IPS DF 4.7 (cell line): ENCODE results near the gene USP15.
"Not testable (repeated sequence)": the region's sequence is repeated elsewhere in the genome, so short reads cannot be mapped to it uniquely, and the experiment has no call there.

ENCODE experiments used
- DNase-seq: peaks from one replicate; pipeline ENCODE4 v3.0.0-alpha.2; 2013; ENCODE audit warnings: low spot score; ENCODE audit errors: extremely low read depth

USP15 gene

DNA sequence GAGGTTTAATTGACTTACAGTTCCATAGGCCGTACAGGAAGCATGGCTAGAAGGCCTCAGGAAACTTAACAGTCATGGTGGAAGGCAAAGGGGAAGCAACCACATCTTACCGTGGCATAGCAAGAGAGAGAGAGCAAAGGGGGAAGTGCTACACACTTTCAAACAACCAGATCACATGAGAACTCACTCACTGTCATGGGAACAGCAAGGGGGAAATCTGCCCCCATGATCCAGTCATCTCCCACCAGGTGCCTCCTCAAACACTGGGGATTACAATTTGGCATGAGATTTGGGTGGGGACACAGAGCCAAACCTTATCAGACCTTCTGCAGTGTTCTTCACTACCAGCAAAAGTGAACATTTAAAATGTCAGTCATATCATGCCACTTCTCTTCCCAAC, 58.9 kb downstream of the USP15 start:
- DNase-seq, result no peak

DNA sequence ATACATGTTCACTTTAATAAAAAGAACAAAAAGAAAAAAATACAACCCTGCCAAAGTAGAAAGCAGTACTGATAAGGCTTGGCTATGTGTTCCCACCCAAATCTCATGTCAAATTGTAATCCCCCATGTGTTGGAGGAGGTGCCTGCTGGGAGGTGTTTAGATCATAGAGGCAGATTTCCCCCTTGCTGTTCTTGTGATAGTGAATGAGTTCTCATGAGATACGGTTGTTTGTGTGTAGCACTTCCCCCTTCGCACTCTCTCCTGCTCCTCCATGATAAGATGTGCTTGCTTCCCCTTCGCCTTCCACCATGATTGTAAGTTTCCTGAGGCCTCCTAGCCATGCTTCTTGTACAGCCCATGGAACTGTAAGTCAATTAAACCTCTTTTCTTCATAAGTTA, 59.9 kb downstream of the USP15 start:
- no peak for DNase-seq

DNA sequence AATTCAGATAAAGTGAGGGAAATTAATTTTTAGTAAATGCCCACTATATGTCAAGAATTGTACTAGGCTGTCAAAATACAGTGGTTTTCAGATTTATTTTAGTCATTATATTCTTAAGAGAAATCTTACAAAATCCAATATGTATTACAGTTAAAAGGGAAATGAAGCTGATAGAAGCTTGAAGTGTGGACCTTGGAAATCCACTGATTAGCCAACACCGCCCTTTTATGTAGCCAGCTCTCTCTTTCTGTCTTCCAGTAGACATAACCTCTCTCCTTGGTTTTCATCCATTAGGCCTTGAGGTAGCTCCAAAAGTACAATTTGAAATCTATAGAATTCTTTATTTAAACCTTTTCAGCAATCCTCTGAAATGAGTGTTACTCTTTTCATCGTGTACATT, 63.2 kb downstream of the USP15 start:
- no peak for DNase-seq

DNA sequence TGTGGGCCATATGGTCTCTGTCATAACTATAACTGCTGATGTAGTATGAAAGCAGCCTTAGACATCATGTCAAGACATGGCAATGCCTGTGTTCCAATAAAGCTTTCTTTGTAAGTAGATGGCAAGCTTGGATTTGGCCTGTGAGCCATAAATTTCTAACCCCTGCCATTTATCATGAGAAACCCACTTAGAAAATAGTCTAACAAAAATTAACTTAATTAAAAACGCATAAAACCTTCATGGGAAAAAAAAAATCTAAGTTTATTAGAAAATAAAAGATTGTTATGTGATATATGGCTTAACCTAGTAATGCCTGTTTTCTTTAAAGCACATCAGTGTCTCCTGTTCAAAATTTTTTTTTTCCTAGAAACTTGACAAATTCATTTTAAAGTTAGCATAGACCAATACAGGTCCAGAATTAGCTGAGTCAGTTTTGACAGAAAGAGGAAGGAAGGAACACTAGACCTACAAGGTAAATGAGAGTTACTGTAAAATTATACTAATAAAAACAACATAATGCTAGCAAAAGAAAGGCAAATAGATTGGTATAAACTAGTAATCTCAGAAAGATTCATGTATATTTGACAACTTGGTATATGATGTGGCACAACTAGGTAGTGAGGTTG, 68.2 kb downstream of the USP15 start:
- no peak for DNase-seq

DNA sequence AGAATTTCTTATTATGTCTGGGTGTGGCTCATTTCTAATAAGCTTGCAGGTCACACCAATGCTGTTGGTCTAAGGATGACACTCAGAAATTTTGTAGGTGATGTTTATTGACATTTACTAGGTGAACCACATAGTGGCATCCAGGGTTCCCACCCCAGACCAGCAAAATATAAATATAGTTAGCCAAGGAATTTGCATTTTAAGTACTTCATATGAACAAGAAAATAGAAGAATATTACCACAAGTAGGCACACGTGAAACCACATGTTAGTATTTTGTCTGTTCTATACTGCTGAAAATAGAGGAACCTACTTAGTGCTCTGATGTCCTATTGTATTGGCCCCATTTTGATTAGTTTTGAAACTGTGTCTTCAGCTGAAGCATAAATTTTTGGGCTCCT, 71.1 kb downstream of the USP15 start:
- no peak for DNase-seq

DNA sequence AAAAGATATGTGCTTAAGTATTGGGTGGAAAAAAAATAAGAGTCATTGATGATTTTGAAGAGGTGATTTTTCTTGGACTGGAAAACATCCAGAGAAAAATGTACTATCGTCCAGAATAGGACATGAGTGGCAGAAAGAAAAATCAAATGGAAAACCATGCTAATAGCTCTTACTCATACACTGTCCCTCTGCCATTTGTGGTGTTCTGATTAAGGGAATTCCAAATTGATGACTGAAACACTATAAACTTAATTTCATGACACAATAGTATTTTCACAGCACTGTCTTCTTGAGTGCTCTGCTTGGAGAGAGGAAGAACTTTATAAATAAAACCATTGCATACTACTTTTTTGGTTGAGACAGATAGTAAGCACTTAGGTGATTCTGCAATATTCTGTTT, 72.4 kb downstream of the USP15 start:
- no peak for DNase-seq

DNA sequence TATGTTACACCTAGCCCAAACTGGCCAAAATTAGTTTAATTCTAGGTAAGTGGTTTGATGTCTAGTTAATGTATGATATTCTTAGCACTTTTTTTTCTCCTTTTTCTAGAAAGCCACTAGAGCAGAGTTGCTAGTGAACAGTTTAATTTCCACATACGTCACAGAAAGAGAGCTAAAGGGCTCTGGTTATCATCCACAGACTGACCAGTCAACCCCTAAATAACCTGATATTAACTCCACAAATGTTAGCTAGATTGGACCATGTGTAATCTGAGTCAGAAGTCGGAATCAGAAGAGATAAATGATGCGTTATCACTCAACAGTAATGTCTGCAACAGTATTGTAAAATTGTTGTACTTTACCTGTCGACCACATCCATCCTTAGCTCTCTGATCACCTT, 74.9 kb downstream of the USP15 start:
- DNase-seq, result no peak

DNA sequence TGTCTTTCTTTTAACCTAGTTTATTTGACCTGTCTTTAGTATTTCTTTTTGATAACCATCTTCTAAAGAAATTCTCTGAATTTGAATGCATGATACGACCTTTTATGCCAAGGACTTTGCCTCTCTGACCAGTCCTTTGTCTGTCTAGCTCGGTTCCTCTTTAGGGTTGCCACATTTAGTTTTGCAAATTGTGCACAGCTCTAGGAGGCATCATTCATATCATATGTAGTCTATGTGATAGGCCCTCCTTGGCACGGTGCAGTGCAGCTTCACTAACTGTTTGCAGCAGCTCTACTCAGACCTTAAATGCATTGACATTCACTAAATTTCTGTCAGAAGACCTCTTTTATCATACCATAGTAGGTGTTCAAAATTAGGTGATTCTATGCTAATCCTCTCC, 75.6 kb downstream of the USP15 start:
- DNase-seq, result no peak

DNA sequence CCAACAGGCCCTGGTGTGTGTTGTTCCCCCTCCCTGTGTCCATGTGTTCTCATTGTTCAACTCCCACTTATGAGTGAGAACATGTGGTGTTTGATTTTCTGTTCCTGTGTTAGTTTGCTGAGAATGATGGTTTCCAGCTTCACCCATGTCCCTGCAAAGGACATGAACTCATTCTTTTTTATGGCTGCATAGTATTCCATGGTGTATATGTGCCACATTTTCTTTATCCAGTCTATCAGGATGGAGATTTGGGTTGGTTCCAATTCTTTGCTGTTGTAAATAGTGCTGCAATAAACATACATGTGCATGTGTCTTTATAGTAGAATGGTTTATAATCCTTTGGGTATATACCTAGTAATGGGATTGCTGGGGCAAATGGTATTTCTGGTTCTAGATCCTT, 77.4 kb downstream of the USP15 start:
- DNase-seq, result not testable (repeated sequence)

DNA sequence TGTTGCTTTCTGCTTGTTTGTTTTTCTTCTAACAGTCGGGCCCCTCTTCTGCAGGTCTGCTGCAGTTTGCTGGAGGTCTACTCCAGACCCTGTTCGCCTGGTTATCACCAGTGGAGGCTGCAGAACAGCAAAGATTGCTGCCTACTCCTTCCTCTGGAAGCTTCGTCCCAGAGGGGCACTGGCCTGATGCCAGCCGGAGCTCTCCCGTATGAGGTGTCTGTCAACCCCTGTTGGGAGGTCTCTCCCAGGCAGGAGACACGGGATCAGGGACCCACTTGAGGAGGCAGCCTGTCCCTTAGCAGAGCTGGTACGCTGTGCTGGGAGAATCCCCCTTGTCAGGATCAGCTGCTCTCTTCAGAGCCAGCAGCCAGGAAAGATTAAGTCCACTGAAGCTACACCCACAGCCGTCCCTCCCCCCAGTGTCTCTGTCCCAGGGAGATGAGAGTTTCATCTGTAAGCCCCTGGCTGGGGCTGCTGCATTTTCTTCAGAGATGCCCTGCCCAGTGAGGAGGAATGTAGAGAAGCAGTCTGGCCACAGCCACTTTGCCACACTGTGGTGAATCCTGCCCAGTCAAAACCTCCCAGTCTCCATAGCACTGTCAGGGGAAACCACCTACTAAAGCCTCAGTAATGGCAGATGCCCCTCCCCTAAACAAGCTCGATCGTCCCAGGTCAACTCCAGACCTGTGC, 82.6 kb downstream of the USP15 start:
- DNase-seq, result not testable (repeated sequence)

DNA sequence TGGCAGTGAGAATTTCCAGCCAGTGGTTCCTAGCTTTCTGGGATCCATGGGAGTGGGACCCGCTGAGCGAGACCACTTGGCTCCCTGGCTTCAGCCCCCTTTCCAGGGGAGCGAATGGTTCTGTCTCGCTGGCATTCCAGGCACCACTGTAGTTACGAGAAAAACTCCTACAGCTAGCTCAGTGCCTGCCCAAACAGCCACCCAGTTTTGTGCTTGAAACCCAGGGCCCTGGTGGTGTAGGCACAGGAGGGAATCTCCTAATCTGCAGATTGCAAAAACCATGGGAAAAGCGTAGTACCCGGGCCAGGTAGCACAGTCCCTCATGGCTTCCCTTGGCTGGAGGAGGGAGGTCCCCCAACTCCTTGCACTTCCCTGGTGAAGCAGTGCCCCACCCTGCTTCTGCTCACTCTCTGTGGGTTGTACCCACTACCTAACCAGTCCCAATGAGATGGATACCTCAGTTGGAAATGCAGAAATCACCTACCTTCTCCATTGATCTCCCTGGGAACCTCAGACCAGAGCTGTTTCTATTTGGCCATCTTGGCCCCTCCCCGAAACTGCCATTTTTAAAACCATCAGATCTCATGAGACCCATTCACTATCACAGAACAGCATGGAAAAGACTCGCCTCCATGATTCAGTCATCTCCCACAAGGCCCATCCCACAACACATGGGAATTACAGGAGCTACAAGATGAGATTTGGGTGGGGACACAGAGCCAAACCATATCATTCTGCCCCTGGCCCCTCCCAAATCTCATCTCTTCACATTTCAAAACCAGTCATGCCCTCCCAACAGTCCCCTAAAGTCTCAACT, 83.3 kb downstream of the USP15 start:
- not testable (repeated sequence) for DNase-seq

DNA sequence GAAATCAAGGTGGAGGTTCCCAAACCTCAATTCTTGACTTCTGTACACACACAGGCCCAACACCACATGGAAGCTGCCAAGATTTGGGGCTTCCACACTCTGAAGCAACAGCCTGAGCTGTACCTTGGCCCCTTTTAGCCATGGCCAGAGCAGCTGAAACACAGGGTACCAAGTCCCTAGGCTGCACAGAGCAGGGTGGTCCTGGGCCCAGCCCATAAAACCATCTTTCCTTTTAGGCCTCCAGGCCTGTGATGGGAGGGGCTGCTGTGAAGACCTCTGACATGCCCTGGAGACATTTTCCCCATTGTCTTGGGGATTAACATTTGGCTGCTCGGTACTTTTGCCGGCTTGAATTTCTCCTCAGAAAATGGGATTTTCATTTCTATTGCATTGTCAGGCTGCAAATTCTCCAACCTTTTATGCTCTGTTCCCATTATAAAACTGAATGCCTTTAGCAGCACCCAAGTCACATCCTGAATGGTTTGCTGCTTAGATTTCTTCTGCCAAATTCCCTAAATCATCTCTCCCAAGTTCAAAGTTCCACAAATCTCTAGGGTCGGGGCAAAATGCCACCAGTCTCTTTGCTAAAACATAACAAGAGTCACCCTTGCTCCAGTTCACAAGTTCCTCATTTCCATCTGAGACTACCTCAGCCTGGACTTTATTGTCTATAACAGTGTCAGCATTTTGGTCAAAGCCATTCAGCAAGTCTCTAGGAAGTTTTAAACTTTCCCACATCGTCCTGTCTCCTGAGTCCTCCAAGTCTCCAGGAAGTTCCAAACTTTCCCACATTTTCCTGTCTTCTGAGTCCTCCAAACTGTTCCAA, 84.7 kb downstream of the USP15 start:
- DNase-seq, result not testable (repeated sequence)

DNA sequence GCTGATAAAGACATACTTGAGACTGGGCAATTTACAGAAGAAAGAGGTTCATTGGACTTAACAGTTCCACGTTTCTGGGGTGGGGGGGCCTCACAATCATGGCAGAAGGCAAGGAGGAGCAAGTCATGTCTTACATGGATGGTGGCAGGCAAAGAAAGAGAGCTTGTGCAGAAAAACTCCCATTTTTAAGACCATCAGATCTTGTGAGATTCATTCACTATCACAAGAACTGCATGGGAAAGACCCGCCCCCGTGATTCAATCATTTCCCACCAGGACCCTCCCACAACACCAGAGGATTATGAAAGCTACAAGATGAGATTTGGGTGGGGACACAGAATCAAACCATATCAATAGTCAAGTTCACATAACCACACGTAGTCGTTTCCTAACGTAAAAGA, 85.5 kb downstream of the USP15 start:
- DNase-seq, result no peak

DNA sequence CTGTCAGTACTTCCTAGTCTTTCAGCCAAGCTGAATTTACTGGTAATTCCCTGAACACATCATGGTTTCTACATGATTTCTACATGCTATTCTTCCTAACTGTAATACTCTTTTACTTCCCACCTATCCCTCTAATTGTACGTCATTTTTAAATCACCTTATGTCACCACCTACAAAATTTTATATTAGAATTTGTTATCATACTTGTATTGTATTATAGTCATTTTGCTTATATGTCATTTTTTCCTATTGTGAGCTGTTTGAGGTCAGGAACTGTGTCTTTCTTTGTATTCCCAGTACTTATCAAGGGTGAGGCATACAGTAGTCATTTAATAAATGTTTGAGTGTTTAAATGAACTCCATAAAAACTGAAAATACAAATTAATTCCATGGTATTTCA, 86.6 kb downstream of the USP15 start:
- DNase-seq, result no peak

DNA sequence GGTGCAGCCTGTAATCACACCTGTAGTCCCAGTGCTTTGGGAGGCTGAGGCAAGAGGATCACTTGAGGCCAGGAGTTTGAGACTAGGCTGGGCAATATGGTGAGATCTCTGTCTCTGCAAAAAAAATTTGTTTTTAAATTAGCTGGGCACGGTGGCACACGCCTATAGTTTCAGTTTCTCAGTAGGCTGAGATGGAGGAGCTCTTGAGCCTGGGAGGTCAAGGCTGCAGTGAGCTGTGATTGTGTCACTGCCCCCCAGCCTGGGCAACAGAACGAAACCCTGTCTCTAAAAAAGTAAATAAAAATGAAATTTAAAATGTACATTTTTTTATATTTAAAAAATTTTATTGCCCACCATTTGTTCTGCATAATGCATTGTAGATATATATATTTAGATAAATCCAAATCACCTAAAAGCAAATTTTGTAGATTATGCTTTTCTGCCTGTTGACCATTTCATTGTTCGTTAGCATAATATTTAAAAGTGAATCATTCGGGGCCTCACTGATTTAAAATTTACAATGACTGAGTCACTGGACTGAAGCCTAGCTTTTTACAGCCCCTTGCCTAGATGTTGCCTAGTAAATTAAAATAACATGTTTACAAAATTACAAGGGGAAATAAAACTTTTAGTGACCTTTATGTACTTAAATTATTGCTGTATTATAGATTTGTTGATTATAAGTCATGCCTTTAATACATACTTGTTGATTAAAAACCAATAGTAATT, 87.9 kb downstream of the USP15 start:
- DNase-seq, result no peak

DNA sequence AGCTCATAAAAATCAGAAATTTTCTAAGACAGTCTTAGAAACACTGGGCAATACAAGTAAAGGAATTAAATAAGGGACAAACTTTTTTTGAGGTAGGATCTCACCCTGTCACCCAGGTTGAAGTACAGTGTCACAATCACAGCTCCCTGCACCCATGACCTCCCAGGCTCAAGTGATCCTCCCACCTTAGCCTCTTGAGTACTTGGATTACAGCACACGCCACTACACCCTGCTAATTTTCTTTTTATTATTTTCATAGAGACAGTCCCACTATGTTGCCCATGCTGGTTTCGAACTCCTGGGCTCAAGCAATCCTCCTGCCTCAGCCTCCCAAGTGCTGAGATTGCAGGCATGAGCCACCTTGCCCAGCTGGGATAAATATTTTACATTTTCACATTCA, 90.3 kb downstream of the USP15 start:
- DNase-seq, result no peak

DNA sequence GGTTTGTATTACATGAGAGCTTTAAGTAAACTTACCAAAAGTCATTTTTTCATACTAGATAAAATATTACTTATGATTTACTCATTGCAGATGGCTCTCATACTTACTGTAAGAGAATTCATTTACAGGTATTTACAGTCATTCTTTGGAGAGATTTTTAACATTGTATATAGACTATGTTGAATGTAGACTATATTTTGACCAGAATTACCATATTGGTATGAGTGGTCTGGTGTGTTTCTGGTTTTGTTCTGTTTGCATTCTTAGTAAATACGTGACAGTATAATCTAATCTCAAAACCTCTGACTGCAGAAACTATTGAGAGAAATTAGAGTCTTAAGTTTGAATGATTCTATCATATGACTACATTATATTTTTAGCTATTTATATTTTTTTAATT, 91.1 kb downstream of the USP15 start:
- no peak for DNase-seq

DNA sequence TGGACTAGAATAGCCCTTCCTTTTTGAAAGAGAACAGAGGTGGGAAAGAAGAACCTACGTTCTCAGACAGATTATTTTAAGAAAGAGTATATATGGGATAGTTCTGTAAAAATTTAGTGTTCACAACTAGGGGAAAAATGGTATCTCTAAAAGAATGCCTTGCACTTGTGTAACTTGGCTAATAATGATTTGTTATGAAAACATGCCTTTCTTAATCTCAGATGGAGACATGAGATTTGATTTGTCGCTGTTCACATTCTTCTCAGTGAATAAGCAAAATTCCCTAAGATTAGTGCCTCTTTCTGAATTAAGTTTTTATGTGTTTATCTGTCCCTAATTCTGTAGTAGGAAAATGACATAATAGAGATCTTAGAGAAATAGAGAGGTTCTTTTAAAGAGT, 100.8 kb downstream of the USP15 start:
- no peak for DNase-seq

DNA sequence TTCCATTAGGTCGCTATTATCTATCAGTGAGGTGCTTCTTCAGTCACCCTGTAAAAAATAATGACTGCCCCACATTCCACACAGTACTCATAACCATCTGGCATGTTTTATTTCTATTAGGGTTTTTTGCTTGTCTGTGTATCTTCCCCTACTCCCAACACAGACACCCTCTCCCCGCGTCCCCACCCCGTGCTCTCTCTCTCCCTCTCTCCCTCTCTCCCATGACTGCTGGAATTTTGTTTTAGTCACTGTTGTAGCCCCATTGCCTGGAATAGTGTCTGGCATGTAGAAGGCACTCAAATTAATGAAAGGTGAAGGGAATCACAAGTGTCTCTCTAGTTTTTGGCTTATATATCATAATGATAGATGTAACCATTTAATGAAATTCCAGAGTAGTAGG, 103.3 kb downstream of the USP15 start:
- no peak for DNase-seq

DNA sequence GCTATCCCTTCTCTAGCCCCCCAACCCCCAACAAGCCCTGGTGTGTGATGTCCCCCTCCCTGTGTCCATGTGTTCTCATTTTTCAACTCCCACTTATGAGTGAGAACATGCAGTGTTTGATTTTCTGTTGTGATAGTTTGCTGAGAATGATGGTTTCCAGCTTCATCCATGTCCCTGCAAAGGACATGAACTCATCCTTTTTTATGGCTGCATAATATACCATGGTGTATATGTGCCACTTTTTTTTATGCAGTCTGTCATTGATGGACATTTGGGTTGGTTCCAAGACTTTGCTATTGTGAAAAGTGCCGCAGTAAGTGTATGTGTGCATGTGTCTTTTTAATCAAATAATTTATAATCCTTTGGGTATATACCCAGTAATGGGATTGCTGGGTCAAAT, 104.5 kb downstream of the USP15 start:
- DNase-seq, result not testable (repeated sequence)

DNA sequence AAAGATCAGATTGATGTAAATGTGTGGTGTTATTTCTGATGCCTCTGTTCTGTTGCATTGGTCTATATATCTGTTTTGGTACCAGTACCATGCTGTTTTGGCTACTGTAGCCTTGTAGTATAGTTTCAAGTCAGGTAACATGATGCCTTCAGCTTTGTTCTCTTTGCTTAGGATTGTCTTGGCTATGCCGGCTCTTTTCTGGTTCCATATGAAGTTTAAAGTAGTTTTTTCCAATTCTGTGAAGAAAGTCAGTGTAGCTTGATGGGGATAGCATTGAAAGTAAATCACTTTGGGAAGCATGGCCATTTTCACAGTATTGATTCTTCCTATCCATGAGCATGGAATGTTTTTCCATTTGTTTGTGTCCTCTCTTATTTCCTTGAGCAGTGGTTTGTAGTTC, 105.6 kb downstream of the USP15 start:
- DNase-seq, result not testable (repeated sequence)
